Globus pallidus (tissue), 1 donor: ENCODE data around the gene CD14.
"Not testable (repeated sequence)": the region's sequence is repeated elsewhere in the genome, so short reads cannot be mapped to it uniquely, and the experiment has no call there.

Source experiments
- DNase-seq: peaks from one replicate; pipeline ENCODE4 v3.0.0-alpha.2; 2015; ENCODE audit warnings: low spot score

The CD14 gene

GRCh38 chr5:140635291-140636257 lies 2.6 kb upstream of the CD14 start:
- DNase-seq: no peak

DNA sequence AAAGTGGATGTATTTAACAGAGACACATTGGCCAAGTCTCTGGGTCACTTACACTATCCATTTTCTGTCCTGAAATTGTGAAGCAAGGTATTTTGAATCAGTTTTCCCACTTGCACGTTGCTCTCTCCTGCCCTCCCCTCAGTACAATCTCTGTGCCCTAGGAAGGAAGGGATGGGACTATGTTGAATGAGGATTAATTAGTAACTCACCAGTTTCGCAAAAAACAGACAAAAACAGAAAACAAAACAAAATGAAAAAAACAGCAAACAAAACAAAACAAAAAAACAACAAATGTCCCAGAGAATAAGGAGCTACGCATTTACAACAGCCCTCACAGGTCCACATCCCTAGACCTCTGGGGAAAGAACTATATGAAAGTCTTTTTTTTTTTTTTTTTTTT lies 1.1 kb upstream of the CD14 start:
- no peak for DNase-seq

DNA sequence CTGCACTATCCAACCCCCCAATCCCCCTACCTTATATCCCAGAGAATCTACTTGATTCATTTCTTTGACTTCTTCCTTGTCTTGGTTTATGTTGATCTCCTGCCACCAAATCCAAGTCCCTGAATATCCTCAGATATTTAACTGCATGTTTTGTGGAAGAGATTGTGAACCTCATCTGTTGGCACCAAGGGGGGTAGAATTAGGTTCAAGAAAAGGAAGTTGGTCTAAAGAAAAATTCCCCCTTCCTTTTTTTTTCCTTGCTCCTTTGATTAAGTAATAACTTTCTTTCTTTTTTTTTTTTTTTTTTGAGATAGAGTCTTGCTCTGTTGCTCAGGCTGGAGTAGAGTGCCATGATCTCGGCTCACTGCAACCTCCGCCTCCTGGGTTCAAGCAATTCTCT lies 526 bp upstream of the CD14 start:
- DNase-seq: no peak

GRCh38 chr5:140632366-140633020 lies 482 bp downstream of the CD14 start:
- peak; percentile 41 for DNase-seq

DNA sequence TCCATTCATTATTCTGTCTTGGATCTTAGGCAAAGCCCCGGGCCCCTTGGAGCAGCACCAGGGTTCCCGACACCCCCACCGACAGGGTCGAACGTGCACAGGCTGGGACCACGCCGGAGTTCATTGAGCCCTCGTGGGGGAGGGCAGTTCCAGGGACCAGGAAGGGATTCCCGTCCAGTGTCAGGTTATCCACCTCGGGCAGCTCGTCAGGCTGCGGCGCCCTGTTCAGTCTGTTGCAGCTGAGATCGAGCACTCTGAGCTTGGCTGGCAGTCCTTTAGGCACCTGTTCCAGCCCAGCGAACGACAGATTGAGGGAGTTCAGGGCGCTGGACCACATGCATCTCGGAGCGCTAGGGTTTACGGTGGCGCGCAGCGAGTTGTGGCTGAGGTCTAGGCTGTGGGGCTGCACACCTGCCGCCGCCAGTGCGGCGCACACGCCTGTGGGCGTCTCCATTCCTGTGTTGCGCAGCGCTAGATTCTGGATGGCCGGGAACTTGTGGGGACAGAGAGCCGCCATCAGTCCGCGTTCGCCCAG lies 1.1 kb downstream of the CD14 start:
- DNase-seq: no peak

DNA sequence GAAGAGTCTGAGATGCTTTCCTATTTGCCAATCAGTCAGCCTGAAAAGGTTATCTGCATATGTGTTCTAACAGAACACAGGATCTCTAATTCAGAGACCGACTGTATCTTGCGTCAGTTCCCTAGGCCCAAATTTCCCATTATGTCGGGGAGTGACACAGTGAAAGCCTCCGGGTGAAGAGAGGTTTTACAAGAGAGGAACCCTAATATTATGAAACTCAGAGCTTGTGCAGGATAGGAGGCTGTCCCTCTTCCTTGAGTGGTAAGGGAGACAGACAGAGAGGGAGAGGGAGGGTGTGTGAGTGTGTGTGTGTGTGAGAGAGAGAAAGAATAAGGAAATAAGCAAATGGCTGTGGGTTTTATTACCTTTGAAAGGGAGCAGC lies 1.9 kb downstream of the CD14 start:
- no peak for DNase-seq

GRCh38 chr5:140630292-140631035 lies 2.5 kb downstream of the CD14 start:
- DNase-seq: no peak

- DNase-seq: no peak
Measured at GRCh38 chr5:140628711-140629110, 4.3 kb downstream of the CD14 start.

DNA sequence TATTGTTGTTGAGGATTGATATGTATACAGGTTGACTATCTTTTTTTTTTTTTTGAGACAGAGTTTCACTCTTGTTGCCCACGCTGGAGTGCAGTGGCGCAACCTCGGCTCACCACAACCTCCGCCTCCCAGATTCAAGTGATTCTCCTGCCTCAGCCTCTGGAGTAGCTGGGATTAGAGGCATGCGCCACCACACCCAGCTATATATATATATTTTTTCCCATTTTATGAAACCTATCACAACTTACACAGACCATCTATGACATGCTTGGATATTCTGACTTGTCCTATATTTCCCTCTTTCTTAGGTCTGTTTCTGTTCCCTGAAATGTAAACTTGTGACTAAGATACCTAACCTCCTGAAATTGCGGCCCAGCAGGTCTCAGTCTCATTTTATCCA lies 5.0 kb downstream of the CD14 start:
- no peak for DNase-seq

DNA sequence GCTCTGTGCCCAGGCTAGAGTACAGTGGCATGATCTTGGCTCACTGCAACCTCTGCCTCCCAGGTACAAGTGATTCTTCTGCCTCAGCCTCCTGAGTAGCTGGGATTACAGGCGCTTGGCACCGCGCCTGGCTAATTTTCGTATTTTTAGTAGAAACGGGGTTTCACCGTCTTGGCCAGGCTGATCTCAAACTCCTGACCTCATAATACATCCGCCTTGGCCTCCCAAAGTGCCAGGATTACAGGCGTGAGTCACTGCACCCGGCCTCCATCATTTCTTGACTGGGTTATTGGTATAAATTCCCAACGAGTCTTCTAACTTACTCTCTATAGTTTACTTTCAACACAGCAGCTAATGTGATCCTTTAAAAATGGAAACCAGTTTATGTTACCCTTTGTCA lies 8.1 kb downstream of the CD14 start:
- not testable (repeated sequence) for DNase-seq

DNA sequence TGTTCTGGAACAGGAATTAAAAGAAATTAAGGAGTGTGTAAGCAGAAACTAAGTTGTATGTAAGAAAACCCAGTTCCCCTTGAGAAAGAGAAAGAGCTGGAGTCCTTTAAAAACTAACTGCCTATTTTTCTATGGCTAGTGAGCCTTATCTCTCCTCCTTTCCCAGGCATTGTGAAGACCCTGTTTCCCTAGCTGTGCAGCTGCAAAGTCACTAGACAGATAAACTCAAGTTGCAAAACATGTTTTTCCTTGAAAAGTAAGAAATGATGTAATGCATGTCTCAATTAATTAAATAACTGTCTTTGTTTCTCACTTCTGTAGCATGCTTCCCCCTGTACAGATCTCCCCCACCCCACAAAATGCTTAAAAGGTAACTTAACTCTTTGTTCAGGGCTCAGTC lies 9.9 kb downstream of the CD14 start:
- DNase-seq: not testable (repeated sequence)

GRCh38 chr5:140622301-140622700 lies 10.7 kb downstream of the CD14 start:
- DNase-seq: no peak

DNA sequence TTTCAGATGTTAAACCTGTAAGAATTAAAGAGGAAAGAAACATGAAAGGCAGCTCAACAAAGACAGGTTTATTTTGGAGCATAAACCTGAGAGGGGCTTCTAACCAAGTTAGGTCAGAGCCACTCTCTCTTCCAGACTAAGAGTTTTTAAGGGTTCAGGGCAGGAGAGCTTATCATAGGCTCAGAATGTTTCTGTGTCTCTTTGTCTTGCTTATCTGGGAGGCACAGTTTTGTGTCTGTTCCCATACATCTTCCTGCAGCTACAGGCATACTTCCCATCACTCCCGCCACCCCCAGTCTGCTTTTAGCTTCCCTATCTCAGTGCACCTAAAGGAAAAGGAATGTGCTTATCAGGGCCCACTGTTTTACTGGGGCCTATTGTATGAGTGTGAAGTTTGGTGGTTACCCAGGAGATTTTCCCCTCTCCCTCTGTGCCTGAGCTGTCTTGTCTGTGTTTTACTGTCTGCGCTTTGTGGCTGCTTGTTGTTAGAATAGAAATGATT lies 21.9 kb downstream of the CD14 start:
- DNase-seq: no peak

- no peak for DNase-seq
Measured at GRCh38 chr5:140609126-140609525, 23.8 kb downstream of the CD14 start.

- DNase-seq: no peak
Measured at GRCh38 chr5:140608722-140609121, 24.3 kb downstream of the CD14 start.

GRCh38 chr5:140607031-140607430 lies 25.9 kb downstream of the CD14 start:
- no peak for DNase-seq

DNA sequence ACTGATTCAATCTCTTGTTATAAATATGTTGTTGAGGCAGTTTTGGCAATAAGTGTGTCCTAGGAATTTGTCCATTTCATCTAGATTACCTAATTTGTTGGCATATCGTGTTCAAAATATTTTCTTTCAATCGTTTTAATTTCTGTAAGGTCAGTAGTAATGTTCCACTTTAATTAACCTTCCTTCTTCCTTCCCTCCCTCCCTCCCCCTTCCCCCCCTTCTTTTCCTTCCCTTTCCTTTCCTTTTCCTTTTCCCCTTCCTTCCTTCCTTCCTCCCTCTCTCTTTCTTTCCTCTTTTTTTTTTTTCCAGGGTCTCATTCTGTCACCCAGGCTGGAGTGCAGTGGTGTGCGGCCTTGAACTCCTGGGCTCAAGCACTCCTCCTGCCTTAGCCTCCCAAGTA lies 27.1 kb downstream of the CD14 start:
- no peak for DNase-seq

- no peak for DNase-seq
Measured at GRCh38 chr5:140603734-140604133, 29.2 kb downstream of the CD14 start.

GRCh38 chr5:140603446-140603698 lies 29.6 kb downstream of the CD14 start:
- not testable (repeated sequence) for DNase-seq

DNA sequence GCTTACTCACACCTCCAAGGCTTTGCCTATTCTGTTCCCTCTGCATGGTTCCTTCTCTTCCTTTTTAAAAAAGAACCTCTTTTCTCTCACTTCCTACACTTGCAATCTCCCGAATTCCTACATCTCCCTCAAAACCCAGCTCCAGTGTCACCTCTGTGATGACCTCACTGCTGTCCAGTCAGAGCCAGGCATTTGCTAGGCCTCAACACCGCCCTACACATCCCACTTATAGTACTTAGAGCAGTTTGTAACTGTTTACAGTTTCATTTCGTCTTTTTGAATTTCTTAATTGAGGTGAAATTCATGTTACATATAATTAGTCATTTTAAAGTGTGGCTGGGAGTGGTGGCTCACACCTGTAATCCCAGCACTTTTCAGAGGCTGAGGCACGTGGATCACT lies 30.8 kb downstream of the CD14 start:
- DNase-seq: no peak

DNA sequence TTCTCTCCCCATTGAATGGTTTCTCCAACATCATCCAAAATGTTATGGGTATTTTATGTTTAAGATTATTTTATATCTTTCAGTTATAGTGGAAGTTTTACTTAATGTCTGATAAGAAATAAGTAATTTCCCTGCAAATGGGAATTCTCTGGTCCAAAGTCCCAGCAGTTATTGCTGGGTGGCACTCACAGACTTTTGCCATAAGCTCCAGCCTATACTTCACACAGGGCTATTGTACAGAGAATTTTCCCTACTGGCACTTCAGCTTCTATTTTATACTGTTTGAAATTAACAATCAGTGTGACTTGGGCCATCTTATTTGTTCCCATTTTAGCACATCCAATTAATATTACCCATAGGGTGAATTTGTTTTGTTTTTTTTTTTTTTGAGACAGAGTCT lies 32.9 kb downstream of the CD14 start:
- DNase-seq: no peak

- no peak for DNase-seq
Measured at GRCh38 chr5:140598836-140599235, 34.1 kb downstream of the CD14 start.

GRCh38 chr5:140596321-140596741 lies 36.6 kb downstream of the CD14 start:
- no peak for DNase-seq
